HG03196 (cell line): ENCODE results near the gene HMBS.
"Not testable (repeated sequence)": the region's sequence is repeated elsewhere in the genome, so short reads cannot be mapped to it uniquely, and the experiment has no call there.

Source experiments
- ATAC-seq: cut with Tn5 transposase; IDR thresholded peaks from one replicate; pipeline ENCODE4 v1.9.1; 2021; ENCODE audit not compliant: unreplicated experiment

Gene HMBS

GRCh38 chr11:119100994-119101758, 16.5 kb downstream of the HMBS start:
- peak; percentile 4 for ATAC-seq

- peak; percentile 79 for ATAC-seq
These were observed 17.2 kb downstream of the HMBS start, which contains the start of gene DPAGT1 for GRCh38 chr11:119101759-119102423. DPAGT1 (minus strand) TSS chr11:119101853; CDS start chr11:119101655, 198 bp downstream.

- ATAC-seq: not testable (repeated sequence)
These were observed 18.5 kb downstream of the HMBS start for GRCh38 chr11:119103161-119103664.

- no peak for ATAC-seq
These were observed 19.1 kb downstream of the HMBS start for GRCh38 chr11:119103793-119104192.

GRCh38 chr11:119106564-119107537, 22.2 kb downstream of the HMBS start, which contains the start of gene C2CD2L:
C2CD2L (plus strand) TSS chr11:119107344; CDS start chr11:119107742, 398 bp downstream.
- ATAC-seq: peak; percentile 59

- no peak for ATAC-seq
These were observed 23.0 kb downstream of the HMBS start for GRCh38 chr11:119107538-119108145.

- ATAC-seq: no peak
These were observed 23.6 kb downstream of the HMBS start for GRCh38 chr11:119108146-119108856.

GRCh38 chr11:119108857-119109221, 24.2 kb downstream of the HMBS start:
- no peak for ATAC-seq

GRCh38 chr11:119109843-119110242, 25.2 kb downstream of the HMBS start:
- ATAC-seq: no peak

GRCh38 chr11:119110439-119110838, 25.8 kb downstream of the HMBS start:
- ATAC-seq: no peak

- no peak for ATAC-seq
These were observed 26.8 kb downstream of the HMBS start for GRCh38 chr11:119111361-119111925.

GRCh38 chr11:119112314-119113020, 27.8 kb downstream of the HMBS start:
- no peak for ATAC-seq

GRCh38 chr11:119113716-119114115, 29.0 kb downstream of the HMBS start:
- ATAC-seq: no peak

GRCh38 chr11:119114351-119114750, 29.7 kb downstream of the HMBS start:
- no peak for ATAC-seq

GRCh38 chr11:119115484-119116234, 31.0 kb downstream of the HMBS start:
- ATAC-seq: no peak

GRCh38 chr11:119116235-119116594, 31.5 kb downstream of the HMBS start:
- no peak for ATAC-seq

- no peak for ATAC-seq
These were observed 31.9 kb downstream of the HMBS start for GRCh38 chr11:119116601-119117000.

- ATAC-seq: no peak
These were observed 32.5 kb downstream of the HMBS start for GRCh38 chr11:119117004-119117706.
